ENCODE results near the gene EMX1. TPM values are rescaled to one million over a fixed set of nuclear protein-coding genes. Genes with fewer than 3 reads are reported as not detected.

EMX1 gene
- total RNA-seq, 1 experiment from 2014 or later = 0.72 TPM

GRCh38 chr2:72933207-72933606, 15.9 kb downstream of the EMX1 start:
- Mint-ChIP-seq H3K4me1 (peaks cover 19 to 30% of the 10 kb centered on the region in 2 experiments), H3K4me3 (no peak overlapping the region), H3K27ac (no peak overlapping the region), H3K36me3 (ENCODE audit: insufficient read depth in 1 of 3, low read depth in 3 of 3) (peaks cover 0 to 2% (median 0%) of the 10 kb centered on the region in 3 experiments; a peak in 2 of 7 replicates), H3K27me3 (ENCODE audit: low read depth) (peaks cover 28% of the 10 kb centered on the region), H3K9me3 (no peaks in the 10 kb centered on the region)
- H3K23me2 ChIP-seq (ENCODE audit: insufficient read length, low read depth, low read length, poor library complexity, severe bottlenecking) = no peaks in the 10 kb centered on the region
- H3K27ac ChIP-seq (ENCODE audit: insufficient read length, low read depth, low read length) = no peak overlapping the region
- no peak for TF ChIP-seq CTCF (conservative IDR thresholded peaks at IDR 0.05)
- no peak overlapping the region for H3K14ac ChIP-seq (ENCODE audit: insufficient read depth, low read length)
- H2AK5ac ChIP-seq (ENCODE audit: insufficient read length, low read length) = no peak overlapping the region
- no peak overlapping the region for H2BK12ac ChIP-seq (ENCODE audit: insufficient read length, low read depth, low read length)
- H3T11ph ChIP-seq (ENCODE audit: low read length) = no peak overlapping the region
- no peak overlapping the region for H3K23ac ChIP-seq (ENCODE audit: insufficient read length, low read depth, low read length)
- no peaks in the 10 kb centered on the region; the same call in 1 of the 2 replicates for H3K4me1 ChIP-seq (ENCODE audit: insufficient read depth, low read length)
- no peaks in the 10 kb centered on the region for H3K79me2 ChIP-seq (ENCODE audit: insufficient read depth, low read length)
- H4K5ac ChIP-seq (ENCODE audit: insufficient read length, low read depth, low read length) = no peak overlapping the region
- H4K91ac ChIP-seq (ENCODE audit: insufficient read length, low read depth, low read length) = no peak overlapping the region
- no peak overlapping the region for H3K9ac ChIP-seq (ENCODE audit: extremely low read depth, insufficient read length, low read length)
- no CpG with 5 or more reads among the region's 5 CpGs for WGBS (ENCODE audit: extremely low coverage, insufficient read length, low lambda C conversion rate)
- no peak overlapping the region for H3K56ac ChIP-seq (ENCODE audit: insufficient read length, low read depth, low read length)
- H3K4ac ChIP-seq (ENCODE audit: low read depth, low read length) = no peak overlapping the region
- no peak overlapping the region for H2BK5ac ChIP-seq (ENCODE audit: insufficient read length, low read length)
- no peak overlapping the region for H3K4me2 ChIP-seq (ENCODE audit: insufficient read depth, insufficient read length, low read length)
- no peaks in the 10 kb centered on the region for H3K9me3 ChIP-seq (ENCODE audit: control insufficient read depth, low read depth, low read length)
- H3K27me3 ChIP-seq (ENCODE audit: insufficient read depth, low read length) = peaks cover 11% of the 10 kb centered on the region; the same call in 1 of the 2 replicates
- no peaks in the 10 kb centered on the region for H4K20me1 ChIP-seq (ENCODE audit: control insufficient read depth, insufficient read depth, insufficient read length)
- H2BK120ac ChIP-seq (ENCODE audit: low read depth, low read length, poor library complexity, severe bottlenecking) = no peak overlapping the region
- no peak overlapping the region for H2BK20ac ChIP-seq (ENCODE audit: low read depth, low read length, poor library complexity, severe bottlenecking)
- DNase-seq = no peak
- no peak overlapping the region for H2BK15ac ChIP-seq (ENCODE audit: low read depth, low read length)
- H3K18ac ChIP-seq (ENCODE audit: insufficient read length, low read depth, low read length) = no peak overlapping the region
- H3K79me1 ChIP-seq (ENCODE audit: insufficient read depth, low read depth, low read length, poor library complexity, severe bottlenecking) = no peaks in the 10 kb centered on the region
- no peak overlapping the region for H4K8ac ChIP-seq (replicated peaks; ENCODE audit: insufficient read length, low read depth, low read length)
- H2AFZ ChIP-seq (ENCODE audit: low read length) = no peak overlapping the region
